Testis (tissue), 2 donors: Measurements from ENCODE around the gene DESI2.
"Not testable (repeated sequence)": the region's sequence is repeated elsewhere in the genome, so short reads cannot be mapped to it uniquely, and the experiment has no call there.

Source experiments
- CTCF ChIP-seq, 3 experiments: fragments of 450-650 bp in 2 of 3; fragments of 200-600 bp in 1 of 3; sonication (generic) in 1 of 3; IDR thresholded peaks; one replicate each; pipeline ENCODE4 v1.5.1; 2016 to 2019; ENCODE audit warnings: antibody characterized with exemption in 3 of 3, mild to moderate bottlenecking in 2 of 3, moderate library complexity in 1 of 3
- POLR2A ChIP-seq: fragments of 450-650 bp; IDR thresholded peaks from one replicate; pipeline ENCODE4 v1.6.1; 2017; ENCODE audit warnings: antibody characterized with exemption, mild to moderate bottlenecking, moderate library complexity

- not testable (repeated sequence) for TF ChIP-seq CTCF (IDR thresholded peaks at IDR 0.05); POLR2A
These were observed 87.2 kb downstream of the DESI2 start for GRCh38 chr1:244740027-244740617.
